Amniotic stem cell (primary cell): ENCODE results near the gene GALC.

Experiments used
- DNase-seq: peaks from one replicate; lab custom pipeline; 2025; lab: John Stamatoyannopoulos, UW

Gene GALC

GRCh38 chr14:88005978-88006851 lies 13.2 kb upstream of the GALC start:
- DNase-seq: no peak

- DNase-seq: no peak
Measured at GRCh38 chr14:88005050-88005481, 12.1 kb upstream of the GALC start, which contains the start of gene GPR65. Gene GPR65, plus strand, starts transcription at chr14:88005135. Its CDS starts 5,713 bp downstream, at chr14:88010848.

GRCh38 chr14:88004506-88005036 lies 11.6 kb upstream of the GALC start:
- DNase-seq: no peak

- no peak for DNase-seq
Measured at GRCh38 chr14:88003425-88003824, 10.4 kb upstream of the GALC start.

GRCh38 chr14:88002421-88003075 lies 9.6 kb upstream of the GALC start:
- DNase-seq: no peak

- DNase-seq: no peak
Measured at GRCh38 chr14:87999277-87999676, 6.3 kb upstream of the GALC start.

GRCh38 chr14:87998482-87998881 lies 5.5 kb upstream of the GALC start:
- DNase-seq: no peak

- no peak for DNase-seq
Measured at GRCh38 chr14:87996291-87996592, 3.3 kb upstream of the GALC start.

GRCh38 chr14:87995500-87996290 lies 2.7 kb upstream of the GALC start:
- no peak for DNase-seq

GRCh38 chr14:87994974-87995373 lies 2.0 kb upstream of the GALC start:
- DNase-seq: no peak

GRCh38 chr14:87992346-87992717 lies 650 bp downstream of the GALC start:
- DNase-seq: no peak

GRCh38 chr14:87990682-87991081 lies 2.3 kb downstream of the GALC start:
- no peak for DNase-seq

- no peak for DNase-seq
Measured at GRCh38 chr14:87989956-87990299, 3.1 kb downstream of the GALC start.

GRCh38 chr14:87989221-87989955 lies 3.6 kb downstream of the GALC start:
- no peak for DNase-seq

GRCh38 chr14:87979689-87980088 lies 13.3 kb downstream of the GALC start:
- no peak for DNase-seq

GRCh38 chr14:87975636-87976035 lies 17.3 kb downstream of the GALC start:
- DNase-seq: no peak

- no peak for DNase-seq
Measured at GRCh38 chr14:87971010-87971409, 22.0 kb downstream of the GALC start.

GRCh38 chr14:87967496-87967895 lies 25.5 kb downstream of the GALC start:
- no peak for DNase-seq

GRCh38 chr14:87966816-87967215 lies 26.2 kb downstream of the GALC start:
- no peak for DNase-seq

GRCh38 chr14:87961246-87961645 lies 31.7 kb downstream of the GALC start:
- no peak for DNase-seq

GRCh38 chr14:87960013-87960787 lies 32.8 kb downstream of the GALC start:
- no peak for DNase-seq
